GM23338 (cell line): ENCODE data around the gene ALDH7A1. TPM values are rescaled to one million over a fixed set of nuclear protein-coding genes. Genes with fewer than 3 reads are reported as not detected.
A peak's percentile ranks its signal among the peaks of the same experiment; 100 is the strongest.

Experiments used
- ATAC-seq: fragments of 200-7000 bp; cut with Tn5 transposase; 3 replicates; pipeline ENCODE4 v1.9.1; 2020
- DNase-seq: peaks from one replicate; pipeline ENCODE4 v3.0.0-alpha.2; 2015; ENCODE audit warnings: low spot score
- H2AFZ ChIP-seq: fragments of 200-600 bp; sonication (generic); 2 replicates; pipeline ENCODE4 v1.8.0; 2016; ENCODE audit warnings: antibody characterized with exemption, mild to moderate bottlenecking, moderate library complexity
- H3F3A ChIP-seq: fragments of 200-600 bp; sonication (generic); replicated peaks from 2 replicates; pipeline ENCODE4 v1.8.0; 2017; ENCODE audit warnings: antibody characterized with exemption, mixed run types, low read depth
- H3K27ac ChIP-seq: fragments of 200-600 bp; sonication (generic); 2 replicates; pipeline ENCODE4 v1.6.1; 2016; ENCODE audit warnings: low read depth
- H3K27me3 ChIP-seq: fragments of 200-600 bp; sonication (generic); 2 replicates; pipeline ENCODE4 v1.8.0; 2016; ENCODE audit warnings: mild to moderate bottlenecking, mixed run types, moderate library complexity; ENCODE audit not compliant: insufficient read depth
- H3K36me3 ChIP-seq: fragments of 200-600 bp; sonication (generic); 2 replicates; pipeline ENCODE4 v1.8.0; 2016; ENCODE audit warnings: mild to moderate bottlenecking; ENCODE audit not compliant: insufficient read depth
- H3K4me1 ChIP-seq: fragments of 200-600 bp; sonication (generic); 2 replicates; pipeline ENCODE4 v1.8.0; 2016; ENCODE audit warnings: mild to moderate bottlenecking, moderate library complexity; ENCODE audit not compliant: insufficient read depth
- H3K4me2 ChIP-seq: fragments of 200-600 bp; sonication (generic); 2 replicates; pipeline ENCODE4 v1.7.1; 2017; ENCODE audit warnings: mixed run types
- H3K4me3 ChIP-seq: fragments of 200-600 bp; sonication (generic); 2 replicates; pipeline ENCODE4 v1.6.1; 2016; ENCODE audit warnings: mixed run types
- H3K79me2 ChIP-seq: fragments of 200-600 bp; sonication (generic); replicated peaks from 2 replicates; pipeline ENCODE4 v1.8.0; 2017; ENCODE audit warnings: mild to moderate bottlenecking; ENCODE audit not compliant: insufficient read depth
- H3K9me2 ChIP-seq: fragments of 200-600 bp; sonication (generic); 2 replicates; pipeline ENCODE4 v1.8.0; 2017; ENCODE audit not compliant: insufficient read depth
- H4K20me1 ChIP-seq: fragments of 200-600 bp; sonication (generic); replicated peaks from 2 replicates; pipeline ENCODE4 v1.8.0; 2017; ENCODE audit warnings: mild to moderate bottlenecking; ENCODE audit not compliant: insufficient read depth
- H3K27ac Mint-ChIP-seq: 2 replicates; pipeline ENCODE4 v1.8.0; 2020; ENCODE audit warnings: inconsistent platforms, mild to moderate bottlenecking, moderate library complexity, mixed read lengths
- H3K27me3 Mint-ChIP-seq: 3 replicates; pipeline ENCODE4 v1.8.0; 2022; ENCODE audit warnings: low read depth, mild to moderate bottlenecking, moderate library complexity, mixed read lengths, inconsistent platforms; ENCODE audit not compliant: insufficient read depth, poor library complexity
- H3K36me3 Mint-ChIP-seq: 3 replicates; pipeline ENCODE4 v1.8.0; 2021; ENCODE audit warnings: low read depth, mild to moderate bottlenecking, inconsistent platforms, moderate library complexity, mixed read lengths
- H3K4me1 Mint-ChIP-seq: 3 replicates; pipeline ENCODE4 v1.8.0; 2020; ENCODE audit warnings: mild to moderate bottlenecking, inconsistent platforms, mixed read lengths
- H3K4me3 Mint-ChIP-seq: 3 replicates; pipeline ENCODE4 v1.8.0; 2021; ENCODE audit warnings: moderate library complexity, mild to moderate bottlenecking, inconsistent platforms, mixed read lengths
- H3K9me3 Mint-ChIP-seq: 3 replicates; pipeline ENCODE4 v1.8.0; 2020; ENCODE audit warnings: moderate library complexity, mild to moderate bottlenecking, inconsistent platforms, mixed read lengths
- CREB1 ChIP-seq: fragments of 250-450 bp; sonication (Bioruptor Pico); IDR thresholded peaks from 2 replicates; pipeline ENCODE4 v1.5.0; 2020; ENCODE audit warnings: low read depth, mild to moderate bottlenecking, moderate library complexity
- CTCF ChIP-seq, 2 experiments: fragments of 200-600 bp in 1 of 2; sonication (generic) in 1 of 2; conservative IDR thresholded peaks; 2 replicates each; pipeline versions ENCODE4 v1.5.1 to v1.6.1; 2016 to 2017; ENCODE audit warnings: antibody characterized with exemption in 2 of 2, low read depth in 2 of 2, mild to moderate bottlenecking in 2 of 2, moderate library complexity in 1 of 2
- ETS1 ChIP-seq: IDR thresholded peaks from 2 replicates; pipeline ENCODE4 v1.6.1; 2016; ENCODE audit warnings: antibody characterized with exemption
- EZH2 ChIP-seq: fragments of 200-600 bp; sonication (generic); IDR thresholded peaks from one replicate; pipeline ENCODE4 v1.8.0; 2017; ENCODE audit warnings: antibody characterized with exemption, mild to moderate bottlenecking, low read depth; ENCODE audit not compliant: unreplicated experiment
- EZH2phosphoT487 ChIP-seq: fragments of 200-600 bp; sonication (generic); IDR thresholded peaks from one replicate; pipeline ENCODE4 v1.8.1; 2018; ENCODE audit warnings: antibody characterized with exemption; ENCODE audit not compliant: unreplicated experiment
- JUNB ChIP-seq: IDR thresholded peaks from one replicate; pipeline ENCODE4 v1.6.1; 2016; ENCODE audit warnings: antibody characterized with exemption; ENCODE audit not compliant: unreplicated experiment
- POLR2AphosphoS5 ChIP-seq: IDR thresholded peaks from 2 replicates; pipeline ENCODE4 v1.6.1; 2016; ENCODE audit warnings: antibody characterized with exemption, low read depth
- REST ChIP-seq: IDR thresholded peaks from one replicate; pipeline ENCODE4 v1.6.1; 2018; ENCODE audit warnings: antibody characterized with exemption; ENCODE audit not compliant: unreplicated experiment
- STAT1 ChIP-seq: IDR thresholded peaks from one replicate; pipeline ENCODE4 v1.6.1; 2016; ENCODE audit warnings: antibody characterized with exemption; ENCODE audit not compliant: unreplicated experiment
- ZNF114 ChIP-seq: fragments of 250-450 bp; sonication (Bioruptor Pico); IDR thresholded peaks from 2 replicates; pipeline ENCODE4 v1.5.0; 2020; ENCODE audit warnings: mild to moderate bottlenecking, moderate library complexity
- ZNF331 ChIP-seq: fragments of 250-450 bp; sonication (Bioruptor Pico); IDR thresholded peaks from 2 replicates; pipeline ENCODE4 v1.5.0; 2020; ENCODE audit warnings: low read depth, mild to moderate bottlenecking, moderate library complexity
- polyA plus RNA-seq: library from polyadenylated mRNA; unstranded; fragments of >200 nt; fragmentation: Nextera tagmentation; extraction: Ambion mirVana; gene quantifications from 2 replicates; pipeline ENCODE4 v1.2.1, GENCODE V29; 2016
- total RNA-seq: library from RNA; depleted of rRNA; stranded (reverse); fragments of >200 nt; shearing (Covaris generic); gene quantifications from 2 replicates; pipeline ENCODE4 v1.2.3, GENCODE V29; 2014

The ALDH7A1 gene
- total and polyA plus RNA-seq, 2 experiments from 2014 or later = 122 to 198 TPM

GRCh38 chr5:126615286-126615685 lies 20.3 kb upstream of the ALDH7A1 start:
- Mint-ChIP-seq H3K27ac (no peak overlapping the region; the same call in 1 of the 2 replicates), H3K4me3 (no peak overlapping the region), H3K27me3 (no peaks in the 10 kb centered on the region), H3K9me3 (no peaks in the 10 kb centered on the region), H3K4me1 (no peaks in the 10 kb centered on the region), H3K36me3 (peaks cover 64% of the 10 kb centered on the region)
- H3K4me3 ChIP-seq = no peak overlapping the region
- H3K79me2 ChIP-seq = peaks cover 93% of the 10 kb centered on the region
- TF ChIP-seq ZNF331 (no peak), CTCF (conservative IDR thresholded peaks at IDR 0.05; ENCODE audit: low read depth in 2 of 2) (0 out of 4 replicates have a peak, but pooled peaks of 1 of the 2 experiments have one; percentile 12)
- H3K4me1 ChIP-seq = no peaks in the 10 kb centered on the region
- H3F3A ChIP-seq = peaks cover 9% of the 10 kb centered on the region; the same call in 1 of the 2 replicates
- H2AFZ ChIP-seq = no peak overlapping the region
- ATAC-seq (no peak), DNase-seq (no peak)
- no peaks in the 10 kb centered on the region for H3K27me3 ChIP-seq
- peaks cover 31% of the 10 kb centered on the region for H3K36me3 ChIP-seq
- H4K20me1 ChIP-seq = peaks cover 29% of the 10 kb centered on the region; the same call in 1 of the 2 replicates
- H3K4me2 ChIP-seq = no peak overlapping the region
- H3K27ac ChIP-seq = no peak overlapping the region
- no peaks in the 10 kb centered on the region for H3K9me2 ChIP-seq

GRCh38 chr5:126613941-126614592 lies 19.0 kb upstream of the ALDH7A1 start:
- Histone ChIP-seq H3F3A (peaks cover 9% of the 10 kb centered on the region; the same call in 1 of the 2 replicates), H3K79me2 (peaks cover 99% of the 10 kb centered on the region), H3K4me2 (no peak overlapping the region), H3K36me3 (peaks cover 32% of the 10 kb centered on the region), H4K20me1 (peaks cover 35% of the 10 kb centered on the region), H3K4me3 (no peak overlapping the region), H3K27me3 (no peaks in the 10 kb centered on the region), H3K27ac (no peak overlapping the region), H2AFZ (no peak overlapping the region), H3K9me2 (no peaks in the 10 kb centered on the region), H3K4me1 (no peaks in the 10 kb centered on the region)
- Mint-ChIP-seq H3K36me3 (peaks cover 63% of the 10 kb centered on the region), H3K27ac (0 out of 2 replicates have a peak overlapping the region, but pooled peaks have one; percentile 36), H3K9me3 (no peaks in the 10 kb centered on the region), H3K27me3 (no peaks in the 10 kb centered on the region), H3K4me3 (no peak overlapping the region), H3K4me1 (no peaks in the 10 kb centered on the region)
- DNase-seq = no peak
- no peak for ATAC-seq
- TF ChIP-seq ZNF331 = no peak
- TF ChIP-seq ETS1 = no peak
- no peak for TF ChIP-seq STAT1
- no peak for TF ChIP-seq JUNB
- TF ChIP-seq EZH2 = no peak
- no peak for TF ChIP-seq REST
- no peak for TF ChIP-seq CREB1 (CRISPR knock-in tag)
- TF ChIP-seq POLR2AphosphoS5 = no peak
- no peak for TF ChIP-seq ZNF114 (CRISPR knock-in tag)
- no peak for TF ChIP-seq EZH2phosphoT487
